Prostate gland (tissue), 2 donors: ENCODE results near the gene PACSIN1. TPM values are rescaled to one million over a fixed set of nuclear protein-coding genes. Genes with fewer than 3 reads are reported as not detected.

ENCODE experiments used
- DNase-seq: peaks from one replicate; pipeline ENCODE4 v3.0.0-alpha.2; 2019; ENCODE audit warnings: low spot score
- H3K27ac ChIP-seq, 2 donors: fragments of 200-600 bp; sonication (generic); 2 replicates each; pipeline ENCODE4 v1.5.1; 2017 to 2019
- H3K27me3 ChIP-seq: fragments of 200-600 bp; sonication (generic); replicated peaks from 2 replicates; pipeline ENCODE4 v1.5.1; 2019; ENCODE audit not compliant: insufficient read depth
- H3K36me3 ChIP-seq, 2 donors: fragments of 200-600 bp; sonication (generic); 1 replicate in 1 of 2; 2 replicates in 1 of 2; pipeline versions ENCODE4 v1.5.1 to v1.8.1; 2017 to 2019
- H3K4me1 ChIP-seq: fragments of 200-600 bp; sonication (generic); replicated peaks from 2 replicates; pipeline ENCODE4 v1.5.1; 2019
- H3K4me3 ChIP-seq, 2 donors: fragments of 200-600 bp; sonication (generic); 2 replicates each; pipeline ENCODE4 v1.5.1; 2017 to 2019
- H3K9me3 ChIP-seq: fragments of 200-600 bp; sonication (generic); 2 replicates; pipeline ENCODE4 v1.5.1; 2017
- POLR2A ChIP-seq: fragments of 450-650 bp; IDR thresholded peaks from one replicate; pipeline ENCODE4 v1.6.1; 2016; ENCODE audit warnings: antibody characterized with exemption, mild to moderate bottlenecking
- POLR2AphosphoS5 ChIP-seq: sonication (generic); formaldehyde crosslinking; IDR thresholded peaks from one replicate; pipeline ENCODE4 v1.6.1; 2017; ENCODE audit warnings: antibody characterized with exemption
- WGBS: methylation state at CpG from one replicate; pipeline ENCODE4 v1.1.5; 2018; 5-methylcytosine and 5-hydroxymethylcytosine counted together
- intact Hi-C: fragments of 100-400 bp; cut with DNase I; formaldehyde crosslinking; loops from one replicate; pipeline ENCODE4 v1.14.2; 2022
- total RNA-seq, 2 donors: library from RNA; depleted of rRNA; stranded (reverse); fragments of >200 nt; gene quantifications; one replicate each; pipeline ENCODE4 v1.1.0, GENCODE V29; 2016
- TF ChIP-seq, protein P1 (sequence below), 4 experiments: fragments of 200-600 bp in 2 of 4; fragments of 450-650 bp in 2 of 4; sonication (generic) in 2 of 4; IDR thresholded peaks; 1 replicate in 3 of 4; 2 replicates in 1 of 4; pipeline ENCODE4 v1.5.1; 2016 to 2019; ENCODE audit warnings: antibody characterized with exemption in 4 of 4, mild to moderate bottlenecking in 2 of 4, moderate library complexity in 2 of 4

Gene PACSIN1
- total RNA-seq, 2 donors from 2014 or later: 0.32 to 0.57 TPM

- 66% methylated on average over 5 of the region's 5 CpGs for WGBS
Observed at GRCh38 chr6:34540222-34540621, 74.3 kb downstream of the PACSIN1 start.

DNA sequence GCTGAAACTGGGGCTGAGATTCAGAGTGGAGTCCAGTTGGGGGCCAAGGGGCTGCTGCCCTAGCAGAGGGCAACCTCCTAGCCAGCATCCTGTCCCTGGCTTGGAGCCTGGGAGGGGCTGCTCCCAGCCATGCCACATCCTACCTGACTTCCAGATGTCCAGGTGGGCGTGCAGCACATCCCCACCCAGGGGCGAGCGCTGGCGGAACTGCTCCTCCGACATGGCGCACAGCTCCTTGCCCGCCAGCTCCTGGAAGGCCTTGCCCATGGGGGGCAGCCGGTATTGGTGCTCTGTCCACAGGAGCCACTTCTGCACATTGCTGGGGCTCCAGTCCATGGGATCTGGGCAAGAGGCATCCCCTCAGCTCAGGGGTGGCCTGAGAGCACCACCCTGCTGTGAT, 75.0 kb downstream of the PACSIN1 start:
- H3K27me3 ChIP-seq: no peaks in the 10 kb centered on the region
- no peaks in the 10 kb centered on the region for H3K9me3 ChIP-seq
- TF ChIP-seq, protein P1, sequence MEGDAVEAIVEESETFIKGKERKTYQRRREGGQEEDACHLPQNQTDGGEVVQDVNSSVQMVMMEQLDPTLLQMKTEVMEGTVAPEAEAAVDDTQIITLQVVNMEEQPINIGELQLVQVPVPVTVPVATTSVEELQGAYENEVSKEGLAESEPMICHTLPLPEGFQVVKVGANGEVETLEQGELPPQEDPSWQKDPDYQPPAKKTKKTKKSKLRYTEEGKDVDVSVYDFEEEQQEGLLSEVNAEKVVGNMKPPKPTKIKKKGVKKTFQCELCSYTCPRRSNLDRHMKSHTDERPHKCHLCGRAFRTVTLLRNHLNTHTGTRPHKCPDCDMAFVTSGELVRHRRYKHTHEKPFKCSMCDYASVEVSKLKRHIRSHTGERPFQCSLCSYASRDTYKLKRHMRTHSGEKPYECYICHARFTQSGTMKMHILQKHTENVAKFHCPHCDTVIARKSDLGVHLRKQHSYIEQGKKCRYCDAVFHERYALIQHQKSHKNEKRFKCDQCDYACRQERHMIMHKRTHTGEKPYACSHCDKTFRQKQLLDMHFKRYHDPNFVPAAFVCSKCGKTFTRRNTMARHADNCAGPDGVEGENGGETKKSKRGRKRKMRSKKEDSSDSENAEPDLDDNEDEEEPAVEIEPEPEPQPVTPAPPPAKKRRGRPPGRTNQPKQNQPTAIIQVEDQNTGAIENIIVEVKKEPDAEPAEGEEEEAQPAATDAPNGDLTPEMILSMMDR (IDR thresholded peaks at IDR 0.05): no peak
- TF ChIP-seq POLR2AphosphoS5: no peak
- no peak for TF ChIP-seq POLR2A
- H3K4me1 ChIP-seq: peaks cover 31% of the 10 kb centered on the region
- H3K27ac ChIP-seq: peak overlapping the region in 1 of 2 donors; percentile 84
- DNase-seq: no peak
- whole genome bisulfite sequencing: 93% methylated on average over 8 of the region's 8 CpGs
- no peak overlapping the region for H3K4me3 ChIP-seq
- no peaks in the 10 kb centered on the region for H3K36me3 ChIP-seq
- intact Hi-C loops: no loop called here

More at GRCh38 chr6:34540222-34540621, 74.3 kb downstream of the PACSIN1 start:
- Histone ChIP-seq H3K4me3 (no peak overlapping the region), H3K27ac (peak overlapping the region in 1 of 2 donors; percentile 84), H3K9me3 (no peaks in the 10 kb centered on the region), H3K36me3 (no peaks in the 10 kb centered on the region), H3K27me3 (no peaks in the 10 kb centered on the region), H3K4me1 (peaks cover 31% of the 10 kb centered on the region)
- TF ChIP-seq POLR2AphosphoS5: no peak
- TF ChIP-seq, protein P1 (IDR thresholded peaks at IDR 0.05): no peak
- no peak for TF ChIP-seq POLR2A
- intact Hi-C loops: no loop called here
- no peak for DNase-seq

DNA sequence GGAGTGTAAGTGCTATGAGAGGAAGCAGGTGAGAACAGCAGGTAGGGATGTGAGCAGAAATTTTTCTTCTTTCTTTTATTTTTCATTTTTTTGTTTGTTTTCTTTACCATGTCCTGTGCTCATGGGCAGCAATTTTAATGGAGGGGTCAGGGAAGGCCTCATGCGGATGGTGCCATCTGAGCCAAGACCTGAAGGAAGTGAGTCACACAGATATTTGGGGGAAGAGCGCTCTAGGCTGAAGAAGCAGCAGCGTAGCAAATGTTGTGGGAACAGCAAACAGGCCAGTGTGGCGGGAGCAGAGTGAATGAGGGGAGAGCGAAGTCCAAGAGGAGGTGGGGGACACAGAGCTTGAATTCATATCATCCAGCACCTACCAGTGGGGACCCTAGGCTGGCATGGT, 77.5 kb downstream of the PACSIN1 start:
- H3K4me3 ChIP-seq: no peak overlapping the region
- 86% methylated on average over 5 of the region's 5 CpGs for whole genome bisulfite sequencing
- DNase-seq: no peak
- TF ChIP-seq POLR2AphosphoS5 (no peak), POLR2A (no peak)
- TF ChIP-seq, protein P1 (IDR thresholded peaks at IDR 0.05): no peak
- intact Hi-C loops: no loop called here
- H3K4me1 ChIP-seq: peaks cover 34% of the 10 kb centered on the region
- peak overlapping the region; percentile 86 to 90 for H3K27ac ChIP-seq
- H3K27me3 ChIP-seq: no peaks in the 10 kb centered on the region
- H3K36me3 ChIP-seq: no peaks in the 10 kb centered on the region
- no peaks in the 10 kb centered on the region for H3K9me3 ChIP-seq

- peak overlapping the region; percentile 86 to 90 for H3K27ac ChIP-seq
- H3K27me3 ChIP-seq: no peaks in the 10 kb centered on the region
- no peaks in the 10 kb centered on the region for H3K36me3 ChIP-seq
- intact Hi-C loops: no loop called here
- 96% methylated on average over 27 of the region's 27 CpGs for WGBS
- no peaks in the 10 kb centered on the region for H3K9me3 ChIP-seq
- peaks cover 35% of the 10 kb centered on the region for H3K4me1 ChIP-seq
- TF ChIP-seq POLR2A (no peak), POLR2AphosphoS5 (no peak)
- TF ChIP-seq, protein P1 (IDR thresholded peaks at IDR 0.05): no peak
- no peak for DNase-seq
- H3K4me3 ChIP-seq: no peak overlapping the region
Observed at GRCh38 chr6:34544052-34544604, 78.3 kb downstream of the PACSIN1 start.

DNA sequence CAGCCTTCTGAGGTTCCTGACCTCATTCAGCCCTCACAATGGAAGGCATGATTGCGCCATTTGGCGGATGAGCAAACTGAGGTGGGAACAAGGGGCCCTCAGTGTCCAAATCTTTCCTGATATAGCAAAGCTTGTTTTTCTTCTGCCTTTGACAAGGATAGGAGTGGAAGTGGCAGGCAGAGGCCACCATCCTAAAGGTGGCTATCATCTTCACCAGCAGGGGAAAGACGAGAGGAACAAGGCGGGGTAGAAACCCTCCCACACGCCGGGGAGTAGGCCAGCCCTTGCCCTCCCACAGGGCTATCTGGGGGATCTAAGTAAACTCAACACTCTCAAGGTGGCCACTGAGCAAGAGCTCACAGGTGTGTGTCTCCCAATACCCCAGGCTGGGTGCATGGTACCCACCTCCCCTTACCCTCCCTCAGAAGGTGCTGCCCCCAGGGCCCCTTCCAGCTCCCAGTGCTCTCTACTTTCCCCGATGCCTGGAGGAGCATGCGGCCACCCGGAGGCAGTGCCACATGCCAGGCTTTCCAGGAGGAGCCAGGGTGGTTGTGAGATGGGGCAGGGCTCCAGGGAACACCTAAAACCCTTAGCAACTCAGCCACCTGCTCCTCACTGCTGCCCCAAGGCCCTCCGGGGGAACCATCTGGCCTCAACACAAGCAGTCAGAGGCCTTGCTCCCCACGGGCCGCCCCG, 79.0 kb downstream of the PACSIN1 start:
- H3K36me3 ChIP-seq: no peaks in the 10 kb centered on the region
- no peaks in the 10 kb centered on the region for H3K27me3 ChIP-seq
- no peaks in the 10 kb centered on the region for H3K9me3 ChIP-seq
- TF ChIP-seq POLR2AphosphoS5 (no peak), POLR2A (no peak)
- TF ChIP-seq, protein P1 (IDR thresholded peaks at IDR 0.05): no peak
- peaks cover 40% of the 10 kb centered on the region for H3K4me1 ChIP-seq
- DNase-seq: no peak
- no peak overlapping the region for H3K4me3 ChIP-seq
- intact Hi-C loops: no loop called here
- WGBS: 60% methylated on average over 10 of the region's 13 CpGs
- peak overlapping the region; percentile 86 to 90 for H3K27ac ChIP-seq
